ENCODE measurements around the gene NUP153.
"Not testable (repeated sequence)": the region's sequence is repeated elsewhere in the genome, so short reads cannot be mapped to it uniquely, and the experiment has no call there.

Gene NUP153

DNA sequence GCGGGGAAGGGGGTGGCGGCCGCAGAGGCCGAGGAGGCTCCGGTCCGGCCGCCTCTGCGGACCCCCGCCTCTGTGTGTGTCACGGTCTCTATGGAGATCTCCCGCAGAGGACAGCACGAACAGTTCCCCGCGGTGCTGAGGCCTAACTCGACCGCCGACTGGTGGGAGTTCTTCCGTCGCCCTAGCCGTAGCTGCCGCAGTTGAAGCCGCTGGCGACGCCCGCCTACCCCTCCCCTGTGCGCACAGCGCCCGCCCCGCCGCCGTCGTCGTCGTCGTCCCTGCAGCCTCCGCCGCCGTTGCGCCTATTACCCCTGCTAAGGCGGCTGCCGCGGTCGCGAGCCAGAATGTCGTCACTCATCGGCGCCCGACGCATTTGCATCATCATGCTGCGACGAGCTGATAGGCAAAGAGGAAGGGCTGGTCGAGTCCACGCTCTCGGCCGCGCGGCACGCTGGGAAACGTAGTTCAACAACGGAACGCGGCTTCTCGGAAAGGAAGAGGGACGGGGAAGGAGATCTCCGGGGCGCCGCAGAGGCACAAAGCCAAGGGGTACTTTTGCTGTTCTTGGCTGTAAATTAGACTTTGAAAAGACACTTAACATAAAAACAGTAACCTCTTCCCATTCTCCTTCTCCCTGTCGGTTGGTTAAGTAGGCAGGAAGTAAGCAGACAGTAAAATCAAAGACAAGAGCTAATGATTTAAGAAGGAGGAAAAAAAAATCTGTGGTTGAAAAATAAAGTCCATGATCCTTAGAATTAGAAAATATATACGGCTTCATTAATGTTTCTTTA, at the start of gene NUP153:
Gene NUP153 (minus strand): TSS at position 346 of the 791 bp plus-strand sequence. CDS start 538 bp downstream, outside the sequence.
- DNase-seq (ENCODE audit: low read depth), result peak; percentile 97

DNA sequence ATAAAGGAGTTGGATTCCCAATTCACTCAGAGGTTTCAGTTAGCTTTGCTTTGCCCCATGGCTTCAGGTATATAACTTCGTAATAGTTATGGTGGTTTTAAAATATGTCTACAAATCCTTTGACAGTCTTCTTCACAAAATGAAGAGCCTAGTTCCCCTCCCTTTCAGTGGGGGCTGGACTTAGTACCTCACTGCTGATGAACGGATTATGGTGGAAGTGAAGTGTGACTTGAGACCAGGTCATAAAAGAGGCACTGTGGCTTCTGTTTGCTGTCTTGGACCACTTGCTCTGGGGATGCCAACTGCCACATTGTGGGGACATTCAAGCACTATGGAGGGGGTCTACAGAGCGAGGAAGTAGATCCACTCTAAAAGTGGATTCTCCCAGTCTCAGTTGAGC, 47.5 kb upstream of the NUP153 start:
- DNase-seq (ENCODE audit: low read depth), result no peak

DNA sequence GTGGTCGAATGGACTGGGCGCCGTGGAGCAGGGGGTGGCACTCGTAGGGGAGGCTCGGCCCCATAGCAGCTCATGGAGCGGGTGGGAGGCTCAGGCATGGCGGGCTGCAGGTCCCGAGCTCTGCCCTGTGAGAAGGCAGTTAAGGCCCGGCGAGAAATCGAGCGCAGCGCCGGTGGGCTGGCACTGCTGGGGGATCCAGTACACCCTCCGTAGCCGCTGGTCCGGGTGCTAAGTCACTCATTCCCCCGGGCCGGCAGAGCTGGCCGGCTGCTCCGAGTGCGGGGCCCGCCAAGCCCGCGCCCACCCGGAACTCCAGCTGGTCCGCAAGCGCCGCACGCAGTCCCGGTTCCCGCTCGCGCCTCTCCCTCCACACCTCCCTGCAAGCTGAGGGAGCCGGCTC, 38.6 kb upstream of the NUP153 start:
- not testable (repeated sequence) for DNase-seq (ENCODE audit: low read depth)

DNA sequence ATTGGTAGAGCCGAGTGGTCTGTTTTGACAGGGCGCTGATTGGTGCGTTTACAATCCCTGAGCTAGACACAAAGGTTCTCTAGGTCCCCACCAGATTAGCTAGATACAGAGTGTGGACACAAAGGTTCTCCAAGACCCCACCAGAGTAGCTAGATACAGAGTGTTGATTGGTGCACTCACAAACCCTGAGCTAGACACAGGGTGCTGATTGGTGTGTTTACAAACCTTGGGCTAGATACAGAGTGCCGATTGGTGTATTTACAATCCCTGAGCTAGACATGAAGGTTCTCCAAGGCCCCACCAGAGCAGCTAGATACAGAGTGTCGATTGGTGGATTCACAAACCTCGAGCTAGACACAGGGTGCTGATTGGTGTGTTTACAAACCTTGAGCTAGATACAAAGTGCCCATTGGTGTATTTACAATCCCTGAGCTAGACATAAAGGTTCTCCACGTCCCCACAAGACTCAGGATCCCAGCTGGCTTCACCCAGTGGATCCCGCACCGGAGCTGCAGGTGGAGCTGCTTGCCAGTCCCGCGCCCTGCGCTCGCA, 38.1 kb upstream of the NUP153 start:
- not testable (repeated sequence) for DNase-seq (ENCODE audit: low read depth)

DNA sequence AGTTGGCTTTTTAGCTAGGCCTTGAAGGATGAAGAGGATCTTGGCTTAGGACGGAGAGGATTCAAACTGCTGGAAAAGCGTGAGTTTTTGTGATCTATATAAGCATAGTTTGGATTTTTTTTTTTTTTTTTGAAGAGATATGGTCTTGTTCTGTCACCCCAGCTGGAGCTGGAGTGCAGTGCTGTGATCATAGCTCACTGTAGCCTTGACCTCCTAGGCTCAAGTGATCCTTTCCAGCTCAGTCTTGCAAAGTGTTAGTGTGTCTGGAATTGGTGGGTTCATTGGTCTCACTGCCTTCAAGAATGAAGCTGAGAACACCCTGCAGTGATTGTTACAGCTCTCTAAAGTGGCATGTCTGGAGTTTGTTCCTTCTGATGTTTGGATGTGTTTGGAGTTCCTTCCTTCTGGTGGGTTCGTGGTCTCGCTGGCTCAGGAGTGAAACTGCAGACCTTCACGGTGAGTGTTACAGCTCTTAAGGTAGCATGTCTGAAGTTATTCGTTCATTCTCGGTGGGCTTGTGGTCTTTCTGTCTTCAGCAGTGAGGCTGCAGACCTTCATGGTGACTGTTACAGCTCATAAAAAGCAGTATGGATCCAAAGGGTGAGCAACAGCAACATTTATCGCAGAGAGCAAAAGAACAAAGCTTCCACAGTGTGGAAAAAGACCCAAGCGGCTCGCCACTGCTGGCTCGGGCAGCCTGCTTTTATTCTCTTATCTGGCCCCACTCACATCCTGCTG, 37.5 kb upstream of the NUP153 start:
- no peak for DNase-seq (ENCODE audit: low read depth)

DNA sequence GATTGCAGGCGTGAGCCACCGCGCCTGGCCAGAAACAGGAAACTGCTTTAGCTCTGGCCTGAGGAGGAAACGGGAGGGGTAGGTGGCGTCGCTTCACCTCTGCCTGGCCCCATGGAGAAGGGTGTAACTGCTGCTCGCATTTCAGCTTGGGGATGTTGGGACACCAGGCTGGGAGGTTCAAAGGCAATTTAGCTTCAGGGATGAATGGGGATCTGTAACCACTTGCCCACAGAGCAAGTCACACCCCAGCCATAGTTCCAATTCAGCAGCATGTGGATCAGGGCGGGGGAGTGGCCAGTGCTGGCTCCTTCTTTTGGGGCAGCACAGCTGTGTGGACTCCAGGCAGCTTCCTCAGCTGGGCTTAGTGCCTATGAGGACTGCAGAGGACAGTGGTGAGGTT, 34.8 kb upstream of the NUP153 start:
- DNase-seq (ENCODE audit: low read depth), result no peak

DNA sequence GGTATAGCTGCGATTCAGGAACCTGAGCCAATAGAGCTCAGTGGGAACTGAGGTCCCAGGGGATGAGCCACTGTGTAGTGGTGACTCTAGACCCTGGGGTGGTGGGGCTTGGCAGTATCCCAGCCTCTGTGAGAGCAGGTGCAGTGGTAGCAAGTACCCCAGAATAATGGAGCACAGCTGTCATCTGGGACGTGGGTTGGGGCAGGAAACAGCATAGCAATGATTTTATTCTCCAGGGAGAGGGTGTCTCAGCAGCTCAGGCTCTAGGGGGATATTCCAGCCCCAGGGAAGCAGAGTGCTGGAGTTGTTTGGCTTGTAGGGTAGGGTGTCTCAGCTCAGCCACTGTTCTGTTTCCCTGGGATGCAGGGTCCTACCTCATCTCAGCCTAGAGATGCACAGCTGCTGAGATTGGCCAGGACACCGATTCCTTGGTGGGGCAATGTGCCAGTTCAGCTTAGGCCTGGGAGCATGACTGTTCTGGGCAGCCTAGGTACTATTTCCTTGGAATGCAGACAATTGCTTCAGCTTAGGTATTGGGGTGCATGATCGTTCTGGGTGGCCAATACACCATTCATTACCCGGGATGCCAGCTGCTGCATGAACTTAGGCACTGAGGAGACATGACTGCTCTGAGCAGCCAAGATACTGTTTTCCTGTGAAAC, 34.0 kb upstream of the NUP153 start:
- no peak for DNase-seq (ENCODE audit: low read depth)

DNA sequence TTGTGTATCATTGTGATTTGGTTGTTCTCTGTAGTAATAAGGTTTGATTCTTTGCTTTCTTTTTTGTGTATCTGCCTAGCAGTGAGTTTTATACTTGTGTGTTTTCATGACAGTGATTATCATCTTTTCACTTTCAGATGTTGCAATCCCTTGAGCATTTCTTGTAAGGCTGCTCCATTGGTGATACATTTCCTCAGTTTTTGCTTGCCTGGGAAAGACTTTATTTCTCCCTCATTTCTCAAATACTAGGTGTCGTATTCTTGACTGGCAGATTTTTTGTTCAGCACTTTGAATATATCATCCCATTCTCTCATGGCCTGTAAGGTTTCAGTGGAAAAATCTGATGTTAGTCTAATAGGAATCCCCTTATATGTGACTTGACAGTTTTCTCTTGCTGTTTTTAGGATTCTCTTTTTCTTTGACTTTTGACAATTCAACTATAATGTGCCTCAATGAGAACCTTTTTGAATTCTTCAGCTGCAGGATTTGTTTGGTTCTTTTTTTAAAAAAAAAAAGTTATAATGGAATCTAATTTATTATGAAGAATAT, 31.1 kb upstream of the NUP153 start:
- no peak for DNase-seq (ENCODE audit: low read depth)

DNA sequence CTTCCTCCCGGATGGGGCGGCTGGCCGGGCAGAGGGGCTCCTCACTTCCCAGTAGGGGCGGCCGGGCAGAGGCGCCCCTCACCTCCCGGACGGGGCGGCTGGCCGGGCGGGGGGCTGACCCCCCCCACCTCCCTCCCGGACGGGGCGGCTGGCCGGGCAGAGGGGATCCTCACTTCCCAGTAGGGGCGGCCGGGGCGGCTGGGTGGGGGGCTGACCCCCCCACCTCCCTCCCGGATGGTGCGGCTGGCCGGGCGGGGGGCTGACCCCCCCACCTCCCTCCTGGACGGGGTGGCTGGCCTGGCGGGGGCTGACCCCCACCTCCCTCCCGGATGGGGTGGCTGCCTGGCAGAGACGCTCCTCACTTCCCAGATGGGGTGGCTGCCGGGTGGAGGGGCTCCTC, 28.6 kb upstream of the NUP153 start:
- DNase-seq (ENCODE audit: low read depth), result not testable (repeated sequence)

DNA sequence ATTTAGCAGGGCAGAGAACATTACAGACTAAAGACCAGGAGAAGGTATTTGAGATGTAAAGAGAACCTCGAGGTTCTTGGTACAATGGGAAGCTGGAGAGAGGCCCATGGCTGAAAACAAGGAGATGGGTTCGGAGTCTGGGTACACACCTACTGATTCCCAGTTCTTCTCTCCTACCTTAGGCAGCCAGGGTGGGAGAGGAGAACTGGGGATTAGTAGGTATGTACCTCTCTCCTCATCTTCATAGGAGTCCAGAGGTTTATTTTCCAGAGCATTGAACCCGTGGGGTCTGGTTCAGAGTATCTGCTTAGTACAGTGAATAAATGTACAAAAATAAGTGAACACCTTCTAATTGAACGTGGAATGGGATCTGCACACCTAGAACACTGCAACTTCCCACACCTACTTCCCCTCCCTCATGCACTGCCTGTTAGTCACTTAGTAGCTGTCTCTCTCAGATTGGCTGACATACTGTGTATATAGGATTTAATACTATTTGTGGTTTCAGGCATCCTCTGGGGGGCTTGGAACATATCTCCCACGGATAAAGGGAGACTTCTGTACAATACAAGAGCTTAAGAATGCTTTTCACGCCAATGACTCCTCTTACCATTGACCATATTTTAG, 23.5 kb upstream of the NUP153 start:
- DNase-seq (ENCODE audit: low read depth), result no peak

DNA sequence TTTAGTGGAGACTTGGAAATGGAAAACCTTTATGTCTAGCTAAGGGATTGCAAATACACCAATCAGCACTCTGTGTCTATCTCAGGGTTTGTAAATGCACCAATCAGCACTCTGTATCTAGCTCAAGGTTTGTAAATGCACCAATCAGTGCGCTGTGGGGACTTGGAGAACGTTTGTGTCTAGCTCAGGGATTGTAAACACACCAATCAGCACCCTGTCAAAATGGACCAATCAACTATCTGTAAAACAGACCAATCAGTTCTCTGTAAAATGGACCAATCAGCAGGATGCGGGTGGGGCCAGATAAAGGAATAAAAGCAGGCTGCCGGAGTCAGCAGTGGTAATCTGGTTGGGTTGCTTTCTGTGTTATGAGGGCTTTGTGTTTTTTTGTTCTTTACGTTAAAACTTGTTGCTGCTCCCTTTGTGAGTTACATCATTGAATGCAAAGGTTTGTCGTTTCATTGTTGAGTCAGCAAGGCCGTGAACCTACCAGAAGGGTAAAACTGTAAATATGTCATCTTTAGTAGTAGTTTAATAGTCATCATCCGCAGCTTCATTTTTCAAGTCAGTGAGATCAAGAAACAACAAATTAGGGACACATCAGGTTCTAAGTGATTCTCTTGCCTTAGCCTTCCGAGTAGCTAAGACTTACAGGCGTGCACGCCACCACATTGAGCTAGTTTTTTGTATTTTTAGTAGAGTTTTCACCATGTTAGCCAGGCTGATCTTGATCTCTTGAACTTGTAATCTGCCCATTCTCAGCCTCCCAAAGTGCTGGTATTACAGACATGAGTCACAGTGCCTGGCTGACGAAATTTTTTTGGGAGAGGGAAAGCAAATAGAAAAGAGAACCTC, 22.7 kb upstream of the NUP153 start:
- no peak for DNase-seq (ENCODE audit: low read depth)

DNA sequence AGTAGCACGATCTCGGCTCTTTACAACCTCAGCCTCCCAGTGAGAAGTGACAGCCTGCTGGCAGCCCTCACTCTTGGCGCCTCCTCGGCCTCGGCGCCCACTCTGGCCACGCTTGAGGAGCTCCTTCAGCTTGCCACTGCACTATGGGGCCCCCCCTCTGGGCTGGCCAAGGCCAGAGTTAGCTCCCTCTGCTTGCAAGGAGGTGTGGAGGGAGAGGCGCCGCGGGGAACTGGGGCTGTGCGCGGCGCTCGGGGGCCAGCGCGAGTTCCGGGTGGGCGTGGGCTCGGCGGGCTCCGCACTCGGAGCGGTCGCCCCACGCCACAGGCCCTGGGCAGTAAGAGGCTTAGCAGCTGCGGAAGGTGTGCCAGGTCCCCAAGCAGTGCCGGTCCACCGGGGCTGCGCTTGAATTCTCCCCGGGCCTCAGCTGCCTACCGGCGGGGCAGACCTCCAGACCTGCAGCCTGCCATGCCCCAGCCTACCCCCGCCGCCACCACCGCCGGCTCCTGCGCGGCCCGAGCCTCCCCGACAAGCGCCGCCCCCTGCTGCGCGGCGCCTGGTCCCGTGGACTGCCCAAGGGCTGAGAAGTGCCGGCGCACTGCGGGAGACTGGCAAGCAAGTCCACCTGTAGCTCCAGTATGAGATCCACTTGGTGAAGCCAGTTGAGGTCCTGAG, 22.0 kb upstream of the NUP153 start:
- no peak for DNase-seq (ENCODE audit: low read depth)

DNA sequence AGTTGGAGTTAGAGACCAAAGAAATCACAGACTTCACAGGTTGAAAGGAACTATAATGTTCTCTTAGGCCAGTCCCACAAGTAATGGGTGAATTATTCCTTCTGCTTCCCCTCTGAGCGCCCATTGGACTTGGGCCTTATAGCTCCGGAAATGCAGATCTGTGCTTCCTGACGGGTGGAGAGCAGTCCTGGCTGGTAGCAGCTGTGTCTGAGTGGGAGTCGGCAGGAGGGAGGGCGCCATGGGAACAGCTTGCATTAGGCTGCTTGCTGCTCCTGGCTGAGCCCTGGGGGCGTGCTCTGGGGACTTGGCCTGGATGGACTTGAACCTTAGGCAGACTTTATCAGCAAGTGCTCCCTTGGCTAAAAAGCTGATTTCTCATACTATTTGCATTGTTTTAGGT, 18.4 kb upstream of the NUP153 start:
- no peak for DNase-seq (ENCODE audit: low read depth)

DNA sequence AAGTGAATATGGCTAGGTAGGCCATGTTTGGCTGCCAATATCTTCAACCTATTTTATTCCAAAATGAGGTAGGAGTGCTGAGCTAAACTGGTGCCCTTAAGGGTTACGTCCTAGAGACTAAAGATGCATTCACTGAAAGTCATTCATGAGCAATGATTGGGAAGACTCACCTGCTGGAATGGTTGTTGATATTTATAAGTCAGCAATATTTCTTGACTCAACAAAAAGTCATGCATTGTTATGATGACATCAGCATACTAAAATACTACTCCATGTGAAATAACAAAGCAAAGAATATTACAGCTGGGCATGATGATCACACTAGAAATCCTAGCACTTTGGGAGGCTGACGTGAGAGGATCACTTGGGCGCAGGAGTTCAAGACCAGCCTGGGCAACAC, 17.6 kb upstream of the NUP153 start:
- DNase-seq (ENCODE audit: low read depth), result no peak

DNA sequence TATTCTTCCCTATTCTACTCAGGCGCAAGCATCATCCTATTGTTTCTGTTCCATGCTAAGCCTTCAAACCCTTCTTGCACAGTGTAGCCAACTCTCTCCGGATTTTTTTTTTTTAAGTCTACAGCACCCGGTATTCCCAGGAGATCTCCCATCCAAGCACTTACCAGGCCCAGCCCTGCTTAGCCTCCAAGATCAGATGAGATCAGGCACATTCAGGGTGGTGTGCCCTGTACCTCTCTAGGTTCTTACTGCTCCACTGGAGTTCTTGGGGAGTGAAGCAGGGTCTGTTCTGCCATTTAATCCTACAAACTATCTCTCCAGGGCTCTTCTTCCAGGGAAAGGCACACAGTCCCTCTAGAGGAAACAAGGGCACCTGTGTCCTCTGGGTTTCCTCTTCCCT, 14.9 kb upstream of the NUP153 start:
- no peak for DNase-seq (ENCODE audit: low read depth)

DNA sequence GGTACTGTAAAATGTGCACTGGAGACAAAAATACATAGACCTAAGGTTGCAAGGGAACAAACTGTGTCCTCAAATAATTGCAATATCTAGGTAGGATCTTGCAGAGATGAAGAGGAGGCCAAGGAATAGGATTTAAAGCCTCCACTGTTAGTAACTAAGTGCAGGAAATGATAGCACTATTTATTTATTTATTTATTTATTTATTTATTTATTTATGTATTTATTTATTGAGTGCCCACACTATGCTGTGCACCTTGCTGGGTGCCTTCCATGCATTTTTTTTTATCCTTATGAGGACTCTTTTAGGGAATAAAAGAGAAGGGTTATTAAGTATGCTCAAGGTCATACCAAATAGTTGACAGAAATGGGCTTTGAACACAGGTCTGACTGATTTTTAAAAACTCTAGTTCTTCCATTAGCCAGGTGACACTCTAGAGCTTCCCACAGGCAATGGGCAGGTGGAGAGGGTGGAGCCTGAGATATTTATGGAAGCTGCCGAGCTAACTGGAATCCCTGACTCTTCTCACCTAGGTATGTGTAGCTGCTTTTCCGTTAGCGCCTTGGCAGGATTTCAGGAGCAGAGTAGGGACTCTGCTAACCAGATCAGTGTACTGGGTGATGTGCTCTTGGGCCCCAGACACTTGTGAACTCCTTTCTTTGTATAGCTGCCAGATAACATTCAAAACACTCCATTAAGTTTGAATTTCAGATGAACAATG, 12.8 kb upstream of the NUP153 start:
- no peak for DNase-seq (ENCODE audit: low read depth)

DNA sequence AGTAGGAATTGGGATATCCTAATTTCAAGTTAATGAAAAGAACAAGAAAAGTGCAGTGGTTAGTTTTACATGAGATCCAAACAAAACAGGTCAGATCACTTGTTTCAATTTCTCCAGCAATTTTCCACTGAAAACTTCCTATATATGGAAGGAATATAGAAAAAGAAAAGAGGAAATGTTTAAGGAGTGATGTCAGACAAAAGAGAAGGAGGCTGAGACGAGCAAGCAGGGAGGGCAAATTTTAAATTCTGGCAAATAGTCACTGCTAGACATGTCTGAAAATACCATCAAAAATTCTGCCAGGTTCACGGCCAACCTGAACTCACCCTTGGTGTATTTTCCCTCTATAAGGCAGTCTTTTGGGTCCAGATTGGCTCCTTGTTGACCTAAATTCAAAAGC, 9.5 kb upstream of the NUP153 start:
- no peak for DNase-seq (ENCODE audit: low read depth)

DNA sequence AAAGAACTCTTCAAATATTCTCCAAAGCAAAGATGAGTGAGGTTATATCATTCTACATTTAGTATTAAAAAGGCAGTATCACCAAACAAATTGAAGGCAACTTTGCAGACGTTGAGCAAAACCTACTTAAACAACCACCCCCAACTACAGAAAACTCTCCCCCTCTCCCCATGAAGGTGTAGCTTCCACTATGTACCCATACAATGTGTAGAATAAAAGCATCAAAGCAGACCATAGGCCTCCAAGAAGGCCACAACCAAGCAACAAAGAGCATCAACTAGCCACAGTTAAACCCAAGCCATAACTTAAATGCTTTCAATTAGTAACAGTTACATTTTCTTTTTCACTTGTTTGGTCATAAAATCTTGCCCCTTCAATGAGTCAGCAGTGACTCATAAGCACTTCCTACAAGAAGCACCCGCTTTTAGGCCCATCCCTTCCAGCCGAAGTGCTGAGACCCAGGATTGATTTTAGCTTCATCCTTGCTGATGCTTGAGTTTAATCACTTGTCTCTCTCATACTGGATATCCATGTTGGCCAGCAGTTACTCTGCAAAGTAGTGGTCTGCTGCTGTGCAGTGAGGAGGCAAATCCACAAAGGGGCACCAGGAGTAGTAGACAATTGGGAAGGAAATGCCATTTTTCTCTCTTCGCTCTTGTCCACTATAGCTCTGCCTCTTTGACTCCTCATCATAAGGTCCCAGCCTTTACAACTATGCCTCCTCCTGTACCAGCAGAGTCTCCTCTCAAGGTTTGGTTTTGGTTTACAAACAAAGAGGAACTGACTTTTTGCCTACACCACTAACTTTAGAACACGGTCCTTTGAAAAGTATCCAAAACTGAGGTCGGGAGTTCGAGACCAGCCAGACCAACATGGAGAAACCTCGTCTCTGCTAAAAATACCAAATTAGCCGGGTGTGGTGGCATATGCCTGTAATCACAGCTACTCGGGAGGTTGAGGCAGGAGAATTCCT, 8.4 kb upstream of the NUP153 start:
- DNase-seq (ENCODE audit: low read depth), result peak; percentile 79

DNA sequence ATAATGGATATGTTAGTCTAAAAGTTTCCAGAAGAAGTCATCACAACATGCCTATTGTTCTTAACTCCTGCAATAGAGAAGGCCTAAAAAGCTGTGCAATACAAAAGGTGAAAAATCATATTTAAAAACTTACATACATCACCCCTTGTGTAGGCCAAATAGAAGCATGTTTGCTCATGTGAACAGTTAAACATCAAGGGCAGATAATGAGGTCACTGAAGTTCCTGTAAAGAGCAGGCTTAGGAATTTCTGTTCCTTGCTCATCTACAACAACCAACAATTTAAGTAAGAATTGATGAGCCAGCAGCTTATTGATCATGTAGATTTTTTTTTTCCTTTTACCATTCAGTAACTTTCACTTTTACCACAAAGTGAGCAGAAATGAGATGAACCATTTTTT, 7.5 kb upstream of the NUP153 start:
- DNase-seq (ENCODE audit: low read depth), result no peak
